Heart left ventricle (tissue), 13 donors: ENCODE measurements around the gene ZNF446.

Source experiments
- POLR2A ChIP-seq, 2 donors: fragments of 450-650 bp; IDR thresholded peaks; one replicate each; pipeline ENCODE4 v1.6.1; 2017; ENCODE audit warnings: antibody characterized with exemption in 2 of 2, mild to moderate bottlenecking in 2 of 2, moderate library complexity in 2 of 2
- TF ChIP-seq, protein P1 (sequence below), 12 donors: fragments of 200-600 bp; sonication (generic) in 4 of 12; IDR thresholded peaks; one replicate each; pipeline versions ENCODE4 v1.5.0 to v1.8.0; 2018 to 2022; ENCODE audit warnings: antibody characterized with exemption in 12 of 12, mild to moderate bottlenecking in 5 of 12
- donor health status: ischemic (EF 13 %, LVEDD 7.1; RV severe dilation, severe dysfunction).
- donor health status: DM: no; HTN: yes; CAD: no.
- donor health status: DM: no; HTN: no; CAD: no.
- donor health status: ischemic (EF 25% LVEDD 6.9; RV normal size, moderate dysfunction).
- donor health status: ischemic (EF 25% LVEDD 5.7; RV mildly dilated, moderate dysfunction).
- donor health status: ischemic (EF 35%, LVEDD 5.7; RV mildly dilated, moderate dysfunction).
- donor health status: nonischemic (EF 11% LVEDD 7.7; RV severe dilation, severe dysfunction).
- donor health status: DM: yes; HTN: yes; CAD: no.
- donor health status: PGD.
- donor health status: ischemic (EF 29% LVEDD 5.4; RV normal size, mild dysfunction).
- donor health status: nonischemic (EF 23%, LVEDD 6.1; RV moderate dilation, normal function).

DNA sequence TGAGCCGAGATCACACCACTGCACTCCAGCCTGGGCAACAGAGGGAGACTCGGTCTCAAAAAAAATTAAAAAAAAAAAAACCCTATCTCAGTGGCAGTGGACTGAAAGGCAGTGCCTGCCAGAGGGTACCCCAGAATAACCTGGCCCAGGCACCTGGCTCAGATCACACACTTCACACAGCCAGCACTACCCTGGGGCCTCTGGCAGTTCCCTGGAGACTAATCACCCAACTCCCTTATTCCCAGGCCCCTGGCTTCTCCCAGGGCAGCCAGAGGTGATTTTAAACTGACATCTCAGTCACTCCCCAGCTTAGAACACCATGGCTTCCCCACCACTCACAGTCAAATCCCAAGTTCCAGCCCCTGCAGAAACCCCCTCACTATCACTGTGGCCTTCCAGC lies 39.1 kb downstream of the ZNF446 start:
- TF ChIP-seq POLR2A (IDR thresholded peaks at IDR 0.05), result no peak
- TF ChIP-seq, protein P1, sequence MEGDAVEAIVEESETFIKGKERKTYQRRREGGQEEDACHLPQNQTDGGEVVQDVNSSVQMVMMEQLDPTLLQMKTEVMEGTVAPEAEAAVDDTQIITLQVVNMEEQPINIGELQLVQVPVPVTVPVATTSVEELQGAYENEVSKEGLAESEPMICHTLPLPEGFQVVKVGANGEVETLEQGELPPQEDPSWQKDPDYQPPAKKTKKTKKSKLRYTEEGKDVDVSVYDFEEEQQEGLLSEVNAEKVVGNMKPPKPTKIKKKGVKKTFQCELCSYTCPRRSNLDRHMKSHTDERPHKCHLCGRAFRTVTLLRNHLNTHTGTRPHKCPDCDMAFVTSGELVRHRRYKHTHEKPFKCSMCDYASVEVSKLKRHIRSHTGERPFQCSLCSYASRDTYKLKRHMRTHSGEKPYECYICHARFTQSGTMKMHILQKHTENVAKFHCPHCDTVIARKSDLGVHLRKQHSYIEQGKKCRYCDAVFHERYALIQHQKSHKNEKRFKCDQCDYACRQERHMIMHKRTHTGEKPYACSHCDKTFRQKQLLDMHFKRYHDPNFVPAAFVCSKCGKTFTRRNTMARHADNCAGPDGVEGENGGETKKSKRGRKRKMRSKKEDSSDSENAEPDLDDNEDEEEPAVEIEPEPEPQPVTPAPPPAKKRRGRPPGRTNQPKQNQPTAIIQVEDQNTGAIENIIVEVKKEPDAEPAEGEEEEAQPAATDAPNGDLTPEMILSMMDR (IDR thresholded peaks at IDR 0.05), result no peak
